HCT116 (cell line): ENCODE data around the gene PTPN21.

Source experiments
- CTCF ChIP-seq, 3 experiments: fragments of 200-600 bp in 1 of 3; sonication (generic) in 1 of 3; IDR thresholded peaks in 2 of 3; conservative IDR thresholded peaks in 1 of 3; 2 replicates each; pipeline ENCODE4 v1.5.1; 2012 to 2017; ENCODE audit warnings: low read depth in 2 of 3, low read length in 2 of 3, antibody characterized with exemption in 1 of 3, borderline replicate concordance in 1 of 3, control low read depth in 1 of 3, mild to moderate bottlenecking in 1 of 3, mixed read lengths in 1 of 3, mixed run types in 1 of 3, moderate library complexity in 1 of 3; ENCODE audit not compliant: insufficient read depth in 1 of 3
- SIN3A ChIP-seq: IDR thresholded peaks from 2 replicates; pipeline ENCODE4 v1.6.1; 2012; ENCODE audit warnings: low read depth

DNA sequence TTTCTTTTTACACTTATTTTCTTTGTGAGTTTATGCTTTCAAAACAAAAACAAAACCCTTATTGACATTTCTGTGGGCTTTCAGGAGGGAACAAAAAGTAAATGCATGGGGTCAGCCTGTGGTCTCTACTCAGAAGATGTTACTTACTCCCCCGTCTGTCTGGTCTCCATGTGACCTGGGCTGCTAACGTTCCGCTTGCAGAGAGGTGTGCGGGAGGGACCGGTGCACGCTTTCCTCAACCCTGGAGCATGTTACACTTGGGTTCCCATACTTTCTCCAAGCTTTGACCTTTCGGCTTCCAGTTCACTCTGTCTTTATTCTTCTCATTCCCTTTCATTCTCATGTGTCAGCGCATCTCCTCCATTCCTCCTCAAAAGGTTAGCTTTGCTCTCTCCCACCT is 44.5 kb upstream of the PTPN21 start:
- TF ChIP-seq CTCF (IDR thresholded peaks at IDR 0.05 in 2 of 3, conservative IDR thresholded peaks at IDR 0.05 in 1 of 3; ENCODE audit: borderline replicate concordance in 1 of 3, insufficient read depth in 1 of 3, low read depth in 2 of 3, low read length in 2 of 3), result no peak
- no peak for TF ChIP-seq SIN3A
